Left cardiac atrium (tissue), 4 donors: ENCODE data around the gene SAFB. TPM values are rescaled to one million over a fixed set of nuclear protein-coding genes. Genes with fewer than 3 reads are reported as not detected.
"Not testable (repeated sequence)": the region's sequence is repeated elsewhere in the genome, so short reads cannot be mapped to it uniquely, and the experiment has no call there.

Experiments
- ATAC-seq, 2 donors: fragments of 200-7000 bp; cut with Tn5 transposase; one replicate each; pipeline ENCODE4 v1.9.1; 2020; ENCODE audit warnings: mild to moderate bottlenecking in 2 of 2, moderate library complexity in 2 of 2
- DNase-seq: peaks from one replicate; pipeline ENCODE4 v3.0.0-alpha.2; 2020
- intact Hi-C, 2 donors: fragments of 100-400 bp; cut with DNase I; formaldehyde crosslinking; loops; one replicate each; pipeline versions ENCODE4 v1.14.1 to v1.15.1; 2022 to 2023
- total RNA-seq, 2 donors: library from RNA; stranded (reverse); fragmentation: NEBNext Ultra II Directional; extraction: Animal tissue kit (Norgen Biotek cat#: 25700); gene quantifications; one replicate each; pipeline ENCODE4 v1.2.1, GENCODE V29; 2021
- donor health status: DM: no; HTN: yes; CAD: no.
- donor health status: DM: no; HTN: yes; CAD: no; lungs with severe emphysema.
- donor health status: DM: yes; HTN: yes; CAD: no.
- donor health status: Dilated cardiomyopathy.

Gene SAFB
- total RNA-seq, 2 donors from 2014 or later: 51.7 to 63.2 TPM

DNA sequence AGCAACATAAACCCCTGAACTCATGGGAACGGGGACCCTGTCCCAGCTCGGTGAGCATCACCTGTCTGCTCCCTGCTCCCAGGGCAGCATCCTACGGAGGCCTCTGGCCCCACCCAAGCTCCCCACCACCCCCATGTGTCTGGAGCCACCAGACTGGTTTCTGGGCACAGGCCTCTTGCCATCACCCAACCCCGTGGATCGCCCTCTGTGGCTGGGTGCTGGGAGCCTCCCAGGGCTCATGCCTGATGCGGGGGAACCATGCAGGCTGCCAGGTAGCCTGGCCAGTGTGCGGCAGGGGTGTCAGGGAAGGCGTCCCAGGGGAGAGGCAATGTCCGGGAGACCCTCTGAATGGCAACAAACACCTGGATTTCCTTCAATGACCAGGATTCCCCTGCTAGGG is 54.7 kb downstream of the SAFB start:
- intact Hi-C loops: no loop called here
- ATAC-seq: no peak
- no peak for DNase-seq

DNA sequence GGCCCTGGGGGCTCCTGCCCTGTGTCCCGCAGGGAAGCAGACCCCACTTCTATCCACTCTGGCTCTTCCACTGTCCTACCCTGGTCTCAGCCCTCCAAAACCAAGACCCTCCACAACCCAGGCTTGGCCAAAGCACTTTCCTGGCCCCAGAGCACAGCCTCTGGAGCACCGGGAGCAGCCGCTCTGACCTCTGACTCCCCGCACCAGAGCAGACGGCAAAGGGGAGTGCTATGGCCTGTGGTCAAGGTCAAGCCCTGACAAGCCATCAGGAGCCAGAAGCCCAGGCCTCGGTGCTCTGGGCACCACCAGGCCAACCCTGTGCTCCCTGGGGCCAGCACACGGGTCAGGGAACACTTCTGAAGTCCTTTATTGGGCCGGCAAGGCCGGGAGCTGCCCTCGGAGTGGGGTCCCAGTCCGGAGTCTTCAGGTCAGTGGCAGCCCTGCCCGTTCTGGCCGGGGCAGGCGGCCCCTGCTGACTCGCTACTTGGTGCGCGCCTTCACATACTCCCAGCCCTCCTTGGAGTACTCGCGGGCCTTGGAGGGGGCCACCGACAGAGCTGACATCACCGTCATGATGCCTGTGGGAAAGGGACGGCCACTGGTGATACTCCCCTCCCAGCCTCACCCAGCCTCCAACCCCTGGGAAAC is 55.3 kb downstream of the SAFB start:
- intact Hi-C loops: no loop called here
- DNase-seq: no peak
- ATAC-seq: no peak

DNA sequence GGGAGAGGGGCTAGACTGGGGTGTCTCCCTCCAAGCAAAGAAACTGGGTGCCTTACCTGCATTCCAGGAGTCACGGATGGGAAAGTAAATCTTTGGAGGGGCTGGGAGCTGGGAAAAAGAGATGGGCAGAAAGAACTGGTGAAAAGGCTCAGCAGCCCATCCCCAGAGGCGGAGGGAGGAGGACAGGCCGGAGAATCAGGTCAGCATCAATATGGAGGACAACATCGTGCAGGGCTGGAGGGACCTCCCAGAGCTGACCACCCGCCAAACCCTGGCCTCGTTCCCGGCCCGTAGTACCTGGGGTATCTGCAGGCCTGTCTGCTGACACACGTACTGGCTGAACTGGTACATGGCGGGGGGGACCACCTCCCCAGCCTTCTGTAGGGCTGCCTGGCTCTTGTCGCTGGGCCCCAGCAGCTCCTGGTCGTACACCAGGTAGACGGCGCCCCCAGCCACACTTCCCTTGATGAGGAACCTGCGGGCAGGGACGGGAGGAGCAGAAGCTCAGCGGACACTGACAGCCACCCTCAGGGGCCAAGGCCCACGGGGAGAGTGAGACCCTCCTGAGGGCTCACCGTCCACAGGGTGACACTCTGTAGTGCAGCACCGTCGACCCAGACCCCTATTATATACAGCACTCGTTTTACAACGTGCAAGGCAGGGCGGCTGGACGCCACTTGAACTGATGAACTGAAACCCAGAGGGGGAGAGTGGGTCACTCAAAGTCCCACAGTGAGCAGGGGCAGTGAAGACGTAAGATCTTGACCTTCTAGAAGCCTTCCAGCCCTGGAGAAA is 56.6 kb downstream of the SAFB start:
- ATAC-seq (no peak), DNase-seq (no peak)
- intact Hi-C loops: no loop called here

DNA sequence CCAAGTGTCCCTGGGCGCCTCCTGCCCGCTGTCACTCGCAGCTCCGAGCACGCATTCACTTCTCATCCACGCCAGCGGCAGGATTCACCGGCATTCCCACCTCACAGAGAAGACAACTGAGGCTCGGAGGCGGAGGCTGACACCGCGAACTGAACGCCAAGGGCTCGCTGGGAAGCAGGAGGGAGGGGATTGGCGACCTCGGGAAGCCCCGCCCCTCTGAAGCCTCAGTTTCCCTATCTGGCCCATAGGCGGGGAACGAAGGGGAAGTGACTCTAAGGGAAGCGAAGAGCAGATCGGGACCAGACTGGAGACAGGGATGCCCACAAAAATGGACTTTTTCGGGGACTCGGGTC is 57.2 kb downstream of the SAFB start:
- ATAC-seq: peak; percentile 1 to 10
- intact Hi-C loops: no loop called here

DNA sequence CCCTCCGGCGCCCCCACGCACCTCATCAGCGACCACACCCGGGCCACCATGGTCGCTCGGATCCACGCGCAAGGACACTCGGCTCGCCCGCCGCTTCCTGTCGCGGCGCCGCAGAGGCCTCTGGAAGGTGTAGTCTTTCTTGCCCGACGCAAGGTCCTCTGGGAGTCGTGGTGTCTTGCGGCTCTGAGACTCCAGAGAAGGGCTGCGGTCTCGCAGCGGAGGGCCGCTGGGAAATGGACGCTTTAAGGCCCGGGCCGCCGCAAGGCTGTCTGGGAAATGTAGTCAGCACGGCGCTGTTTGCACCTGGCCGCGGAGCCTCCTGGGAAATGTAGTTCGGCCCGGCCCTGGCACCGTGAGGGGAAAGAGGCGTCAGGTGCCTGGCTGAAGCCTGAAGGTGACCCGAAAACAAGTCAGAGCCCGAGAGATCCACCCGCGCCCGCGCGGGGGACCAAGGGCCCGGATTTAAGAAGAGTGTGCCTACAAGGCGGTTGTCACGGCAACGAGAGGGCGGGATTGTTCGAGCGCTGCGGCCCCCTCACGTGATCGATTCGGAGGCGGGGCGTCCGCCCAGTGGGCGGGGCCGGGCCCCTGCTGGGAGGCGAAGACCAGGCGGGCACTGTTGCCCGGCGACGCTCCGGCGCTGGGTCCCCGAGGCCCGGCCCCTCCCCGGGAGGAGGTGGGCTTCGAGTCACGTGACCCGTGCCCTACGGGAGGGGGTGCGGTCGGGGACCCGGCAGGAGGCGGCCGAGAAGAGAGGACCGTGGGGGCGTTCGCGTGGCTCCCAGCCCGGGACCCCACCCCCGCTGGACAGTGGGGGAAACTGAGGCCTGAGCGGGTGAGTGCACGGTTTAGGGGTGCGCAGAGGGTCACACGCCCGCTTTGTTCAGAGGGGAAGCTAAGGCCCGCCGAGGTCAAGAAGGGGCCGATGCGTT is 57.8 kb downstream of the SAFB start, which contains the start of the genes HSD11B1L and MICOS13:
TSS of gene HSD11B1L (plus strand) at position 591 of the 932 bp plus-strand sequence. CDS start 3,806 bp downstream, outside the sequence.
TSS of gene MICOS13 (minus strand) at position 80 of the 932 bp plus-strand sequence. CDS start at position 50, 30 bp downstream.
- ATAC-seq (peak; percentile 95), DNase-seq (peak; percentile 99)
- intact Hi-C loops: no loop called here

More for the DNA sequence above, 57.2 kb downstream of the SAFB start:
- DNase-seq: peak; percentile 71

DNA sequence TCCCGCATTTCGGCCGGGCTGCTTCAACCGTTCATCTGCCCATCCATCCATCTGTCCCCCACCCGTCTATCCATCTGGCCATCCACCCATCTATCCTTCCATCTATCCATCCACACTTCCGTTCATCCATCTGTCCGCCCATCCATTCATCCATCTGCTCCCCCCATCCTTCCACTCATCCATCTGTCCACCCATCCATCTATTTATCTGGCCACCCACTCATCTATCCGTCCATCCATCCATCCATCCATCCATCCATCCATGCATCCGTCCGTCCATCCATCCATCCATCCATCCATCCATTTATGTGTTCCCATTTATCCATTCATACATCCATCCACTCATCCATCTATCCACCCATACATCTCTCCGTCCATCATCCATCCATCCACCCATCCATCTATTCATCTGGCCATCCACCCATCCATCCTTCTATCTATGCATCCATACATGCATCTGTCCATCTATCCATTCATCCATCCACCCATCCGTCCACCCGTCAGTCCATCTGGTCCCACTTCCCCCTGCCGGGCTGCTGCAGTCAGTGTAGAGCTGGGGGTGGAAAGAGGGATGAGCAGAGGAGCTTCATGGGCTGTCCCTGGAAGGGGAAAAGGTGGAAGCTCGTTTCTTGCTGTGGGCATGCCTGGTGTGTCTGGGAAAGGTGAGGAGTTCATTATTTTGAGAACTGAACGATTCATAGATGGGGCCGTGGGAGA is 58.7 kb downstream of the SAFB start:
- DNase-seq: no peak
- intact Hi-C loops: no loop called here
- ATAC-seq: no peak

DNA sequence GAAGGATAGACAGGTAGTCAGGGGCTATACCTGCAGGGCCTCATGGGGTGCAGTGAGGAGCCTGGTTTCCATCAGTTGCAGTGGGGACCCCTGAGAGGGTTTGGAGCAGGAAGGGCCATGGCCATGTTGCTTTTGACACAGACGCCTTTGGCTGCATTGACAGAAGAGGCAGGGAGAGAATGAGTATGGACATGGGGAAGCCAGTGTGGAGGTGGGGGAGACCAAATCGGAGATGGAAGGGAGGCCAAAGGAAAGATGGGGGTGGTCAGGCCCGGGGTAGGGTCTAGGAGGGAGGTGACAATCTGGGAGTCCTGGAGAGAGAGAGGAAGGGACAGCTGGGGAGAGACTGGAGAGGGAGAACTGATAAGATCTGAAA is 59.2 kb downstream of the SAFB start:
- no peak for ATAC-seq
- DNase-seq: no peak
- intact Hi-C loops: no loop called here

DNA sequence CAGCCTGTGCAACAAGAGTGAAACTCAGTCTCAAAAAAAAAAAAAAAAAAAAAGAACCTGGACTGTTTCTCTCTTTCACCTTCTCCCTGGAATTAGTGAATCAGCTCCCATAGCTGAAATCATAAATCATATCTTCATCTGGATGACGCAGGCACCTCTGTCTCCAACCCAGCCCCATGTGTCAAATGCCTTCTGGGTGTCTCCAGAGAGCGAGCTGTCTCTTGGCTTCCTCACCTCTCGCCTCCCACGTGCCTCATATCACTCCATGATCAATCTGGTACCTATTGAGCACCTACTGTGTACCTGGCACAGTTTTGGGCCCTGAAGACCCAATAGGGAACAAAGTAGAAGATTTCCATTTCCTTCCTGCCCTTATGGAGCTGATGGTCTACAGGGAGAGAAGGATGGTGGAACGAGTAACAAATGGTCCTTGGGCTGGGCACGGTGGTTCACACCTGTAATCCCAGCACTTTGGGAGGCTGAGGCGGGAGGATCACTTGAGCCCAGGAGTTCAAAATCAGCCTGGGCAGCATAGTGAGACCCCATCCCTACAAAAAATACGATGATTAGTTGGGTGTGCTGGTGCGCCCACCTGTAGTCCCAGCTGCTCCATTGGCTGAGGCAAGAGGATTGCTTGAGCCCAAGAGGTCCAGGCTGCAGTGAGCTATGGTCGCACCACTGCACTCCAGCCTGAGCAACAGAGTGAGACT is 60.4 kb downstream of the SAFB start:
- intact Hi-C loops: no loop called here
- no peak for ATAC-seq
- no peak for DNase-seq

DNA sequence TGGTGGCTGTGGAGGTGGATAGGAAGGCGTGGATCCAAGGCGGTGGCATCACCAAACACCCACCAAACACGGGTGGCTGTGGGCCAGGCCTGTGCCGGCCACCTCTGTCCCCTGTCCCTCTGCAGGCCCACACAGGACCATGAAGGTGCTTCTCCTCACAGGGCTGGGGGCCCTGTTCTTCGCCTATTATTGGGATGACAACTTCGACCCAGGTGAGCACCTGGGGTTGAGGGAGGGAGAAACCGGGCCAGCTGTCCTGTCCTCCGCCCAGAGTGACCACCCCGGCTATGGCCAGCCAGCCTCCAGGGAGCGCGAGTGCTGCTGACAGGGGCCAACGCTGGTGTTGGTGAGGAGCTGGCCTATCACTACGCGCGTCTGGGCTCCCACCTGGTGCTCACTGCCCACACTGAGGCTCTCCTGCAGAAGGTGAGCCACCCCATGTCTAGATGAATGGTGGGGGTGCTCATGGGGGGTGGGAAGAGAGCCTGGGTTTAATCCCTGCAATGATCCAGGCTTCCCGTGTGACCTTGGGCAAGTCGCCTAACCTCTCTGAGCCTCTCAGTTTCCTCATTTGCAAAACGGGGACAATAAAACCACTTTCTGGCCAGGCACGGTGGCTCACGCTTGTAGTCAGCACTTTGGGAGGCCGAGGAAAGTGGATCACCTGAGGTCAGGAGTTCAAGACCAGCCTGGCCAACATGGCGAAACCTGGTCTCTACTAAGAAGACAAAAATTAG is 62.0 kb downstream of the SAFB start:
- DNase-seq (no peak), ATAC-seq (no peak)
- intact Hi-C loops: no loop called here

DNA sequence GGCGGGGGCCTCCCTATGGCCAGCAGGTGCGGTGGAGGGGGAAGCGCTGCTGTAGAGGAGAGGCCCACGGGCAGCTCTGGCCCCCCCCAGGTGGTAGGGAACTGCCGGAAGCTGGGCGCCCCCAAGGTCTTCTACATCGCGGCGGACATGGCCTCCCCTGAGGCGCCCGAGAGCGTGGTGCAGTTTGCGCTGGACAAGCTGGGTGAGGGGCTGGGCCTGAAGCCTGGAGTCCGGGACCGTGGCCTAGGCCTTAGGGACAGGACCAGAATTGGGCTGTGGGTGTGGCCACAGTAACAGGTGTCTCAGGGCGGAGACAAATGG is 63.4 kb downstream of the SAFB start:
- intact Hi-C loops: no loop called here
- ATAC-seq: no peak
- no peak for DNase-seq

DNA sequence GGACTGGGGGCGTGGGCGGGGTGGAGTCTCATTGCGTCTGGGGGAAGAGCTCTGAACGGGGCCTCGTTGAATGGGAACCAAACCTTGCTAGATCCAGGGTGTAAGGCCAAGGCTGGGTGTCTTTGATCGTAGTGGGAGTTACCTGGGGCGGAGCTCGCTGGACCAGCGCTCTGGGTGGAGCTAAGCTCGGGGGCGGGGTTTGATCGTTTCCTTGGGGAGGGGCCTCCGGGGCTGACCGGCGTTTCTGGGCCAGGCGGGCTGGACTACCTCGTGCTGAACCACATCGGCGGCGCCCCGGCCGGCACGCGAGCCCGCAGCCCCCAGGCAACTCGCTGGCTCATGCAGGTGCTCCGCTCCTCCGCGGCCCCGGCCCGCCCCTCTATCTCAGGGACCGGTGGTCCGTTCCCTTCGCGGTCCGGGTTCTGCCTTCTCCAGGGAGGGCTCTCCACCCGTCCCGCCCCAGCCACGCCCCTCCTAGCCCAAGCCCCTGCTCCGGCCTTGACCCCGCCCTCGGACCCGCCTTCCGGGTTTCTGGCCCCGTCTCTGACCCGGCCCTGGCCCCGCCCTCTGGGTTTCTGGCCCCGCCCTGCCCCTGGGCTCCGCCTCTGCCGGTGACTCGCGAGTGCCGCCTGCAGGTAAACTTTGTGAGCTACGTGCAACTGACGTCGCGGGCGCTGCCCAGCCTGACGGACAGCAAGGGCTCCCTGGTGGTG is 63.9 kb downstream of the SAFB start:
- intact Hi-C loops: no loop called here
- ATAC-seq (peak; percentile 87 to 88), DNase-seq (peak; percentile 100)

DNA sequence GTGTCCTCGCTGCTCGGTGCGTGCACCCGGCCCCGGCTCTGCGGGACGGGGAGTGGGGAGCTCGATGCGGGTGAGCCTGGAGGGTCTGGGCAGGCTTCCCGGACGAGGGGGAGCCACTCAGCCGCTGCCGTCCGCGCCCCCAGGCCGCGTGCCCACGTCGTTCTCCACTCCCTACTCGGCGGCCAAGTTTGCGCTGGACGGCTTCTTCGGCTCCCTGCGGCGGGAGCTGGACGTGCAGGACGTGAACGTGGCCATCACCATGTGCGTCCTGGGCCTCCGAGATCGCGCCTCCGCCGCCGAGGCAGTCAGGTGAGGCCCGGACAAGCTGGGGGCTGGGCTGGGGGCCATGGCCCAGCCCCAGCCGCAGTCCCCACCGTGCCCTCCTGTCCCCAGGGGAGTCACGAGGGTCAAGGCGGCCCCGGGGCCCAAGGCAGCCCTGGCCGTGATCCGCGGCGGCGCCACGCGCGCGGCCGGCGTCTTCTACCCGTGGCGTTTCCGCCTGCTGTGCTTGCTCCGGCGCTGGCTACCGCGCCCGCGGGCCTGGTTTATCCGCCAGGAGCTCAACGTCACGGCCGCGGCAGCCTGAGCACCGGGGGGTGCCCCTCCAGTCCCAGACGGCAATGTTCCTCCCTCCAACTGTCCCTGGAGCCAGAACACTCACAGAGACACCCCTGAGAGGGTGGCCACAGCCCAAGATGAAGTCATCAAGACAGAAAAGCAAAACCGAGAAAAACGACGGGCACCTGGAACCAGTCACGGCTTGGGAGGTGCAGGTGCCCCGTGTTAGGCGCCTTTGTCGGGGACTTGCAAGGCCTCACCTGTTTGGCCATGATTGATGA is 64.7 kb downstream of the SAFB start:
- ATAC-seq (no peak), DNase-seq (no peak)
- intact Hi-C loops: no loop called here

DNA sequence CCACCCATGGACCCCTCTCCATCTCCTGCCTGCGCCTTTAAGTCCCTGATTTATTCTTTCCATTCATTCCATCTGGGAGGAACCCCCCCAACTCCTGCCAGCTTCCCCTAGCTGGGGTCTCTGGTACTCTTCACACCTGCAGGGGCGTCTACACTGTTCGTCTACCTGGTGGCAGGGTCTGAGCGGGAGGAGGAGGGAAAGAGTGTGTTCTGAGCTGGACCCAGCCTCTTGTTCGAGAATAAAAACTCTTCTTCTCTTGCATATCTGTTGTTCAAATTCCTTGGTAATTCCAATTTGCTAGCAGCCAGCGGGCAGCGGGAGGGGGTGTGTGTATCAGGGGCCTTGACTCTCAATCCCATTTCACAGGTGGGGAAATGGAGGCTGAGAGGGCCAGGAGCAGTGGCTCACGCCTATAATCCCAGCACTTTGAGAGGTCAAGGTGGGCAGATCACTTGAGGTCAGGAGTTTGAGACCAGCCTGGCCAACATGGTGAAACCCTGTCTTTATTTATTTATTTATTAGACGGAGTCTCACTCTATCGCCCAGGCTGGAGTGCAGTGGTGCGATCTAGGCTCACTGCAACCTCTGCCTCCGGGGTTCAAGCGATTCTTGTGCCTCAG is 65.5 kb downstream of the SAFB start:
- intact Hi-C loops, DNase-seq, ATAC-seq: not testable (repeated sequence)

DNA sequence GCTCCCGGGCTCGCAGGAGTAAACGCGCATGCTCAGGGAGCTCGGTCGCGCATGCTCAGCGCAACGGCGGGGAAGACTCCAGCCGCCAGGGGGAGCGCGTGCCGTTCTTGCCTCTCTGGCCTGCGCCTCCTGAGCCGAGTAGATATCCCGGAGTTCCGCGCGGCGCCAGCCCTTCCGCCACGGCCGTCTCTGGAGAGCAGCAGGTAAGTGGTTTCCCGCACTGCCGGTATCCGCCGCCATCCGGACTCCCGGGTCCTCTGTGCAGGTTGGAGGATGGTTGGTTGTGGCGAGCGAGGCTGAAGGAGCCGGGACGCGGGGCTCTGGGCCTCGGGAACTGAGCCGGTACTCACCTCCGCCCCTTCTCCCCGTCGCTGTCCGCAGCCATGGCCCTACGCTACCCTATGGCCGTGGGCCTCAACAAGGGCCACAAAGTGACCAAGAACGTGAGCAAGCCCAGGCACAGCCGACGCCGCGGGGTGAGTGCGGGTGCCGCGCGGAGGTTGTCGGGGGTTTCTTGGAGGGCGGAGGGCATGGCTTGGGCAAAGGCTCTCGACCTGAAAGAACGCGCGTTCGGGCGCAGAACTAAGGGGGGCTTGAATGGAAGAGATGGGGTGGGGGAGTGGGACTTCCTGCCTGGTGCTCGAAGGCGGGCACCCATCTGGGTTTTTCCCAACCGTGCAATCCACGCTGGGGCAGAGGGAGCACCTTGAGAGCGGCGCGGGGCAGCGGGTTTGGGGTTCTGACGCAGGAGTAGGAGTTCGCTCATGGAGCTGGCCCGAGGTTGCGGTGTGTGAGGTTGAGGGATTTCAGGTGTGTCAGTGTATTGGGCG is 67.5 kb downstream of the SAFB start, which contains the start of gene RPL36:
TSS of gene RPL36 (plus strand) at position 171 of the 830 bp plus-strand sequence. CDS start at position 384, 213 bp downstream.
- intact Hi-C loops: no loop called here
- ATAC-seq (peak; percentile 70 to 75), DNase-seq (peak; percentile 98)
